ENCODE data around the gene RAPGEF1. TPM values are rescaled to one million over a fixed set of nuclear protein-coding genes. Genes with fewer than 3 reads are reported as not detected.

Gene RAPGEF1
- total and polyA plus RNA-seq, 2 experiments from 2014 or later = 9.9 to 82.8 TPM

GRCh38 chr9:131625508-131625787 lies 114.4 kb downstream of the RAPGEF1 start:
- peaks cover 10% of the 10 kb centered on the region for H3K27me3 Mint-ChIP-seq (ENCODE audit: insufficient read depth, low read depth, poor library complexity)
- no peak for TF ChIP-seq EZH2phosphoT487 (IDR thresholded peaks at IDR 0.05; ENCODE audit: unreplicated experiment)
- TF ChIP-seq, protein P1, sequence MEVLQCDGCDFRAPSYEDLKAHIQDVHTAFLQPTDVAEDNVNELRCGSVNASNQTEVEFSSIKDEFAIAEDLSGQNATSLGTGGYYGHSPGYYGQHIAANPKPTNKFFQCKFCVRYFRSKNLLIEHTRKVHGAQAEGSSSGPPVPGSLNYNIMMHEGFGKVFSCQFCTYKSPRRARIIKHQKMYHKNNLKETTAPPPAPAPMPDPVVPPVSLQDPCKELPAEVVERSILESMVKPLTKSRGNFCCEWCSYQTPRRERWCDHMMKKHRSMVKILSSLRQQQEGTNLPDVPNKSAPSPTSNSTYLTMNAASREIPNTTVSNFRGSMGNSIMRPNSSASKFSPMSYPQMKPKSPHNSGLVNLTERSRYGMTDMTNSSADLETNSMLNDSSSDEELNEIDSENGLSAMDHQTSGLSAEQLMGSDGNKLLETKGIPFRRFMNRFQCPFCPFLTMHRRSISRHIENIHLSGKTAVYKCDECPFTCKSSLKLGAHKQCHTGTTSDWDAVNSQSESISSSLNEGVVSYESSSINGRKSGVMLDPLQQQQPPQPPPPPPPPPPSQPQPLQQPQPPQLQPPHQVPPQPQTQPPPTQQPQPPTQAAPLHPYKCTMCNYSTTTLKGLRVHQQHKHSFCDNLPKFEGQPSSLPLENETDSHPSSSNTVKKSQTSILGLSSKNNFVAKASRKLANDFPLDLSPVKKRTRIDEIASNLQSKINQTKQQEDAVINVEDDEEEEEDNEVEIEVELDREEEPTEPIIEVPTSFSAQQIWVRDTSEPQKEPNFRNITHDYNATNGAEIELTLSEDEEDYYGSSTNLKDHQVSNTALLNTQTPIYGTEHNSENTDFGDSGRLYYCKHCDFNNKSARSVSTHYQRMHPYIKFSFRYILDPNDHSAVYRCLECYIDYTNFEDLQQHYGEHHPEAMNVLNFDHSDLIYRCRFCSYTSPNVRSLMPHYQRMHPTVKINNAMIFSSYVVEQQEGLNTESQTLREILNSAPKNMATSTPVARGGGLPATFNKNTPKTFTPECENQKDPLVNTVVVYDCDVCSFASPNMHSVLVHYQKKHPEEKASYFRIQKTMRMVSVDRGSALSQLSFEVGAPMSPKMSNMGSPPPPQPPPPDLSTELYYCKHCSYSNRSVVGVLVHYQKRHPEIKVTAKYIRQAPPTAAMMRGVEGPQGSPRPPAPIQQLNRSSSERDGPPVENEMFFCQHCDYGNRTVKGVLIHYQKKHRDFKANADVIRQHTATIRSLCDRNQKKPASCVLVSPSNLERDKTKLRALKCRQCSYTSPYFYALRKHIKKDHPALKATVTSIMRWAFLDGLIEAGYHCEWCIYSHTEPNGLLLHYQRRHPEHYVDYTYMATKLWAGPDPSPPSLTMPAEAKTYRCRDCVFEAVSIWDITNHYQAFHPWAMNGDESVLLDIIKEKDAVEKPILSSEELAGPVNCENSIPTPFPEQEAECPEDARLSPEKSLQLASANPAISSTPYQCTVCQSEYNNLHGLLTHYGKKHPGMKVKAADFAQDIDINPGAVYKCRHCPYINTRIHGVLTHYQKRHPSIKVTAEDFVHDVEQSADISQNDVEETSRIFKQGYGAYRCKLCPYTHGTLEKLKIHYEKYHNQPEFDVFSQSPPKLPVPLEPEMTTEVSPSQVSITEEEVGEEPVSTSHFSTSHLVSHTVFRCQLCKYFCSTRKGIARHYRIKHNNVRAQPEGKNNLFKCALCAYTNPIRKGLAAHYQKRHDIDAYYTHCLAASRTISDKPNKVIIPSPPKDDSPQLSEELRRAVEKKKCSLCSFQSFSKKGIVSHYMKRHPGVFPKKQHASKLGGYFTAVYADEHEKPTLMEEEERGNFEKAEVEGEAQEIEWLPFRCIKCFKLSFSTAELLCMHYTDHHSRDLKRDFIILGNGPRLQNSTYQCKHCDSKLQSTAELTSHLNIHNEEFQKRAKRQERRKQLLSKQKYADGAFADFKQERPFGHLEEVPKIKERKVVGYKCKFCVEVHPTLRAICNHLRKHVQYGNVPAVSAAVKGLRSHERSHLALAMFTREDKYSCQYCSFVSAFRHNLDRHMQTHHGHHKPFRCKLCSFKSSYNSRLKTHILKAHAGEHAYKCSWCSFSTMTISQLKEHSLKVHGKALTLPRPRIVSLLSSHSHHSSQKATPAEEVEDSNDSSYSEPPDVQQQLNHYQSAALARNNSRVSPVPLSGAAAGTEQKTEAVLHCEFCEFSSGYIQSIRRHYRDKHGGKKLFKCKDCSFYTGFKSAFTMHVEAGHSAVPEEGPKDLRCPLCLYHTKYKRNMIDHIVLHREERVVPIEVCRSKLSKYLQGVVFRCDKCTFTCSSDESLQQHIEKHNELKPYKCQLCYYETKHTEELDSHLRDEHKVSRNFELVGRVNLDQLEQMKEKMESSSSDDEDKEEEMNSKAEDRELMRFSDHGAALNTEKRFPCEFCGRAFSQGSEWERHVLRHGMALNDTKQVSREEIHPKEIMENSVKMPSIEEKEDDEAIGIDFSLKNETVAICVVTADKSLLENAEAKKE (CRISPR knock-in tag; IDR thresholded peaks at IDR 0.05) = no peak
- TF ChIP-seq ETS1 (IDR thresholded peaks at IDR 0.05) = no peak
- no peak for TF ChIP-seq ZNF114 (CRISPR knock-in tag; IDR thresholded peaks at IDR 0.05)
- TF ChIP-seq CTCF (conservative IDR thresholded peaks at IDR 0.05; ENCODE audit: low read depth in 2 of 2) = no peak
- no peak for TF ChIP-seq STAT1 (IDR thresholded peaks at IDR 0.05; ENCODE audit: unreplicated experiment)
- TF ChIP-seq JUNB (IDR thresholded peaks at IDR 0.05; ENCODE audit: unreplicated experiment) = no peak
- TF ChIP-seq EZH2 (IDR thresholded peaks at IDR 0.05; ENCODE audit: low read depth, unreplicated experiment) = no peak
- no peak for TF ChIP-seq NANOG (IDR thresholded peaks at IDR 0.05; ENCODE audit: borderline replicate concordance)
- no peak for TF ChIP-seq ZNF331 (CRISPR knock-in tag; IDR thresholded peaks at IDR 0.05; ENCODE audit: low read depth)
- no peak for TF ChIP-seq REST (IDR thresholded peaks at IDR 0.05; ENCODE audit: unreplicated experiment)
- no peak for TF ChIP-seq POLR2AphosphoS5 (IDR thresholded peaks at IDR 0.05; ENCODE audit: low read depth)
- no peak for TF ChIP-seq CREB1 (CRISPR knock-in tag; IDR thresholded peaks at IDR 0.05; ENCODE audit: low read depth)
- peaks cover 1% of the 10 kb centered on the region; the same call in 1 of the 2 replicates for H3K4me1 ChIP-seq (ENCODE audit: insufficient read depth)
- peak overlapping the region; percentile 36; the same call in 1 of the 2 replicates for H3K27ac ChIP-seq (ENCODE audit: low read depth)
- no peak for DNase-seq (ENCODE audit: low spot score)
- no peak overlapping the region for H3K27ac Mint-ChIP-seq
- H3K4me3 ChIP-seq = no peak overlapping the region
- H3K36me3 ChIP-seq (ENCODE audit: insufficient read depth) = peaks cover 15% of the 10 kb centered on the region; the same call in 1 of the 2 replicates
- H3K4me2 ChIP-seq = no peak overlapping the region
- H3F3A ChIP-seq (replicated peaks; ENCODE audit: low read depth) = no peaks in the 10 kb centered on the region
- H3K9me3 Mint-ChIP-seq = no peaks in the 10 kb centered on the region
- peaks cover 20% of the 10 kb centered on the region for H3K4me1 Mint-ChIP-seq
- no peaks in the 10 kb centered on the region for H3K9me2 ChIP-seq (ENCODE audit: insufficient read depth)
- H3K36me3 Mint-ChIP-seq (ENCODE audit: low read depth) = peaks cover 25% of the 10 kb centered on the region
- no peaks in the 10 kb centered on the region for H3K27me3 ChIP-seq (ENCODE audit: insufficient read depth)
- no peaks in the 10 kb centered on the region for H3K79me2 ChIP-seq (replicated peaks; ENCODE audit: insufficient read depth)
- peaks cover 3% of the 10 kb centered on the region for H4K20me1 ChIP-seq (replicated peaks; ENCODE audit: insufficient read depth)
- H2AFZ ChIP-seq = no peak overlapping the region
- ATAC-seq = no peak
- H3K4me3 Mint-ChIP-seq = no peak overlapping the region
